MM.1S (cell line): Measurements from ENCODE around the gene SH2D4B.

ENCODE experiments used
- DNase-seq: peaks from one replicate; pipeline ENCODE4 v3.0.0-alpha.2; 2015
- H2AFZ ChIP-seq: fragments of 300-600 bp; sonication (generic); 2 replicates; pipeline ENCODE4 v1.6.0; 2016; ENCODE audit warnings: antibody characterized with exemption, low read length
- H3F3A ChIP-seq: fragments of 300-600 bp; sonication (generic); 2 replicates; pipeline ENCODE4 v1.6.1; 2016; ENCODE audit warnings: mild to moderate bottlenecking, antibody characterized with exemption, low read length, moderate library complexity, mixed read lengths; ENCODE audit not compliant: insufficient read depth
- H3K27ac ChIP-seq: fragments of 300-600 bp; sonication (generic); 2 replicates; pipeline ENCODE4 v1.5.1; 2016; ENCODE audit warnings: mild to moderate bottlenecking, low read length
- H3K27me3 ChIP-seq: fragments of 300-600 bp; sonication (generic); replicated peaks from 2 replicates; pipeline ENCODE4 v1.6.0; 2016; ENCODE audit warnings: low read length; ENCODE audit not compliant: insufficient read depth
- H3K36me3 ChIP-seq: fragments of 300-600 bp; sonication (generic); replicated peaks from 2 replicates; pipeline ENCODE4 v1.6.1; 2016; ENCODE audit warnings: mild to moderate bottlenecking, low read length, mixed read lengths; ENCODE audit not compliant: insufficient read depth
- H3K4me1 ChIP-seq: fragments of 300-600 bp; sonication (generic); 2 replicates; pipeline ENCODE4 v1.6.1; 2016; ENCODE audit warnings: low read length, mixed read lengths
- H3K4me2 ChIP-seq: fragments of 300-600 bp; sonication (generic); 2 replicates; pipeline ENCODE4 v1.6.0; 2016; ENCODE audit warnings: low read depth, low read length
- H3K4me3 ChIP-seq: fragments of 300-600 bp; sonication (generic); 2 replicates; pipeline ENCODE4 v1.5.1; 2016; ENCODE audit warnings: low read length, mixed read lengths
- H3K79me2 ChIP-seq: fragments of 300-600 bp; sonication (generic); 2 replicates; pipeline ENCODE4 v1.6.1; 2016; ENCODE audit warnings: mixed run types, low read length, mixed read lengths
- H3K9ac ChIP-seq: fragments of 300-600 bp; sonication (generic); 2 replicates; pipeline ENCODE4 v1.6.1; 2016; ENCODE audit warnings: low read length, mixed read lengths
- H3K9me2 ChIP-seq: fragments of 300-600 bp; sonication (generic); replicated peaks from 2 replicates; pipeline ENCODE4 v1.6.1; 2016; ENCODE audit warnings: mild to moderate bottlenecking, low read length, mixed read lengths; ENCODE audit not compliant: insufficient read depth
- H3K9me3 ChIP-seq: fragments of 300-600 bp; sonication (generic); replicated peaks from 2 replicates; pipeline ENCODE4 v1.6.1; 2016; ENCODE audit warnings: mild to moderate bottlenecking, low read length, mixed read lengths; ENCODE audit not compliant: insufficient read depth
- H4K20me1 ChIP-seq: fragments of 300-600 bp; sonication (generic); 2 replicates; pipeline ENCODE4 v1.6.1; 2016; ENCODE audit warnings: mild to moderate bottlenecking, low read length, moderate library complexity, mixed read lengths; ENCODE audit not compliant: insufficient read depth
- CTCF ChIP-seq: fragments of 300-600 bp; sonication (generic); IDR thresholded peaks from 2 replicates; pipeline ENCODE4 v1.5.1; 2016; ENCODE audit warnings: antibody characterized with exemption, low read length, mixed read lengths
- EZH2 ChIP-seq: fragments of 300-600 bp; sonication (generic); optimal IDR thresholded peaks from 2 replicates; pipeline ENCODE3; 2017; ENCODE audit warnings: low read depth, mild to moderate bottlenecking, antibody characterized with exemption, low read length, mixed read lengths
- EZH2phosphoT487 ChIP-seq: fragments of 300-600 bp; sonication (generic); IDR thresholded peaks from 2 replicates; pipeline ENCODE4 v1.6.1; 2018; ENCODE audit warnings: antibody characterized with exemption, low read length

Gene SH2D4B

GRCh38 chr10:80538481-80539185, 931 bp downstream of the SH2D4B start:
- Histone ChIP-seq H3K79me2 (no peaks in the 10 kb centered on the region), H3K4me2 (no peak overlapping the region), H3K9me3 (no peaks in the 10 kb centered on the region), H3K9ac (no peak overlapping the region), H2AFZ (no peak overlapping the region), H3F3A (no peaks in the 10 kb centered on the region), H3K4me1 (no peaks in the 10 kb centered on the region), H3K9me2 (no peaks in the 10 kb centered on the region), H3K36me3 (no peaks in the 10 kb centered on the region), H3K27ac (no peak overlapping the region), H4K20me1 (no peaks in the 10 kb centered on the region), H3K4me3 (no peak overlapping the region), H3K27me3 (no peaks in the 10 kb centered on the region)
- no peak for DNase-seq
- TF ChIP-seq CTCF (no peak), EZH2 (no peak), EZH2phosphoT487 (no peak)

DNA sequence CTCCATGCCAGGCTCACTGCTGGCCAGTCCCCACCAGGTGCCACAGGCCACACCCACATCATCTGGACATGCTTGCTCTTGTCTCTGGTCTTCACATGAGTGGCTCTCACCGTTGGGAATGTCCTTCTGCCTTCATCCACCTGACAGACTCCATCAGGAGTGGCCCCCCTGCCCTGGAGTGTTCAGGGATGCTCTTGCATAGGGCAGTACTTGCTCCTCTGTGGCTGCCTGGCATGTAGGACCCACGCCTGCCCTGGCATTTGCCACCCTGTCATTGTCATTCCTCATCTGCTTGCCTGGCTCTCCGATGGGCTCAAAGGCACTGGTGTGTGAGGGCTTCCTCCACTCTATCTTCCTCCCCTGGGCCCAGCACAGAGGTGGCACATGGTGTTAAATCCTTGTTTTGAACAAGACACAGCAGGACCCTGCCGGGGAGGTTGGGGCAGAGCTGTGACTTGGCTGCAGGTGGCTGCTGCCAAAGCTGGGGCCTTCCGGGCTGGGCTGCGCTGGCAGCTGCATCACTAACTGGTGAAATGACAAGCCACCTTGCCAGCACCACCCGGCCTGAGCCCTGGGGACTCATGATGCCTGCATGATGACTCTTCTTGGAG, 1.8 kb downstream of the SH2D4B start:
- Histone ChIP-seq H3K27ac (no peak overlapping the region), H3K9me3 (no peaks in the 10 kb centered on the region), H2AFZ (no peak overlapping the region), H3K4me1 (no peaks in the 10 kb centered on the region), H3K4me3 (no peak overlapping the region), H3K27me3 (no peaks in the 10 kb centered on the region), H3K36me3 (no peaks in the 10 kb centered on the region), H3K4me2 (no peak overlapping the region), H3F3A (no peaks in the 10 kb centered on the region), H3K9ac (no peak overlapping the region), H3K9me2 (no peaks in the 10 kb centered on the region), H4K20me1 (no peaks in the 10 kb centered on the region), H3K79me2 (no peaks in the 10 kb centered on the region)
- DNase-seq, result no peak
- TF ChIP-seq CTCF (no peak), EZH2phosphoT487 (no peak), EZH2 (no peak)

- no peak overlapping the region for H2AFZ ChIP-seq
- no peaks in the 10 kb centered on the region for H3K9me3 ChIP-seq
- H3K36me3 ChIP-seq, result no peaks in the 10 kb centered on the region
- TF ChIP-seq EZH2phosphoT487 (no peak), EZH2 (no peak), CTCF (no peak)
- no peaks in the 10 kb centered on the region for H3K4me1 ChIP-seq
- H3F3A ChIP-seq, result no peaks in the 10 kb centered on the region
- no peak overlapping the region for H3K9ac ChIP-seq
- H3K27me3 ChIP-seq, result no peaks in the 10 kb centered on the region
- no peak overlapping the region for H3K4me2 ChIP-seq
- H4K20me1 ChIP-seq, result no peaks in the 10 kb centered on the region
- H3K79me2 ChIP-seq, result no peaks in the 10 kb centered on the region
- no peak overlapping the region for H3K4me3 ChIP-seq
- no peak for DNase-seq
- H3K27ac ChIP-seq, result no peak overlapping the region
- no peaks in the 10 kb centered on the region for H3K9me2 ChIP-seq
Observed at GRCh38 chr10:80540136-80540535, 2.4 kb downstream of the SH2D4B start.
